ENCODE measurements around the gene SLC9B1.
"Not testable (repeated sequence)": the region's sequence is repeated elsewhere in the genome, so short reads cannot be mapped to it uniquely, and the experiment has no call there.

Gene SLC9B1

DNA sequence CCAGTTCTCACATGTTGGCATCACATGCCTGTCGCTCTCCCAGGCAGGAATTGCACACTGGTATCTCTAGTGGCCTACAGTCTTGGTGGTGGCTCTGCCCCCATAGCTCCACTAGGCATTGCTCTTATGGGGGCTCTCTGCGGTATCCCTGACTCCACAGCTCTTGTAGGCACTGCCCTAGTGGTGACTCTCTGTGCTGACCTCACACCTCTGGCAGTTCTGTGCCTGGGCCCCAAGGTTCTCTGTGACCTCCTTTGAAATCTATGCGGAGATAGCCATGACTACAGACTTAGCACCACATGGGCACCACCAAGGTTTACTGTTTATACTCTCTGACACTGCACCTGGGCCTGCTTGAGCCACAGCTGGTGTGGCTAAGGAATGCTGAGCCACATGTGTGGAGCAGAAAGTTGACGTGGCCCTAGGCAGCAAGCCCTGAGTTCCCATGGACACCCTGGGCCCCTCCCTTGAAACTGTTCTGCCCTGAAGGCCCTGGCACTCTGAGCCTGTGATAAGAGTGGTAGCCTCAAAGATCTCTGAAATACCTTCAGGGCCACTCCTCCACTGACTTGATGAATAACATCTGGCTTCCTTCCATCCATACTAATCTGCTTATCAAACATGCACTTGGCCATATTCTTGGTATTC is 8.0 kb downstream of the SLC9B1 start:
- DNase-seq (ENCODE audit: low read depth in 2 of 2, low spot score in 1 of 2), result no peak

- no peak for DNase-seq (ENCODE audit: low read depth in 2 of 2, low spot score in 1 of 2)
Measured at GRCh38 chr4:103010804-103011203, 8.7 kb downstream of the SLC9B1 start.

- no peak for DNase-seq (ENCODE audit: low read depth in 2 of 2, low spot score in 1 of 2)
Measured at GRCh38 chr4:103008875-103009729, 10.4 kb downstream of the SLC9B1 start.

DNA sequence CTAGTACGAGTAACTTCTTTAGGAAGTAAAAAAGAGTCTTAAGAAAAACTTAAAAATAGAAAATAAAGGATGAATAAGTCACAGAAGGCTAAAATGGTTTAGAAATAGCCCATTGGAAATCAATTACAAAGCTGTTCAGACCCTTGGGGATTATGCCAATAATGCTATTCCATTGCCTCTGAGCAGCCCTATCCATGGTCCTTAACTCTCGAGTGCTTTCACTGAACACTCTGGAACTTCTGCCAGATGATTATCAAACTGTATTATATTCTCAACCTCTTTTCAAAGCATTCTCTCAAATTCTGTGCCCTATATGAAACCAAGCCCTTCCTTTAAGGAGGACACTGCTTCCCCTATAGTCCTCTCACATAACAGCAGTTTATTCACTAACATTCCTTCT is 17.0 kb downstream of the SLC9B1 start:
- no peak for DNase-seq (ENCODE audit: low read depth in 2 of 2, low spot score in 1 of 2)

DNA sequence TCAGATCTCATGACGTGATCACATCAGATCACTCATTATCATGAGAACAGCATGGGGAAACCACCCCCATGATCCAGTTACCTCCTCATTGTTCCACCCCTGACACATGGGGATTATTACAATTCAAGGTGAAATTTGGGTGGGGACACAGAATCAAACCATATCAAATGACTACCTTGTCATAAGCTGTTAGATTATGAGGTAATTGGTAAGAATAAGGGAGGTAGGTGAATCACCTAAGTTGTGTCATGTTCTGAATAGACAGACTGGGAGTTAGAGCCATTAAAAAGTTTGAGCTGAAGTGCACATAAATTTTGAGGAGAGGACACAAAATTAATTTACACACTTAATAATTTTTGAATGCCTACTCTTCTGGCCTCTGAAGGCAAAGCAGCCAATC is 24.7 kb downstream of the SLC9B1 start:
- no peak for DNase-seq (ENCODE audit: low read depth in 2 of 2, low spot score in 1 of 2)

- not testable (repeated sequence) for DNase-seq (ENCODE audit: low read depth in 2 of 2, low spot score in 1 of 2)
Measured at GRCh38 chr4:102993985-102994384, 25.5 kb downstream of the SLC9B1 start.

DNA sequence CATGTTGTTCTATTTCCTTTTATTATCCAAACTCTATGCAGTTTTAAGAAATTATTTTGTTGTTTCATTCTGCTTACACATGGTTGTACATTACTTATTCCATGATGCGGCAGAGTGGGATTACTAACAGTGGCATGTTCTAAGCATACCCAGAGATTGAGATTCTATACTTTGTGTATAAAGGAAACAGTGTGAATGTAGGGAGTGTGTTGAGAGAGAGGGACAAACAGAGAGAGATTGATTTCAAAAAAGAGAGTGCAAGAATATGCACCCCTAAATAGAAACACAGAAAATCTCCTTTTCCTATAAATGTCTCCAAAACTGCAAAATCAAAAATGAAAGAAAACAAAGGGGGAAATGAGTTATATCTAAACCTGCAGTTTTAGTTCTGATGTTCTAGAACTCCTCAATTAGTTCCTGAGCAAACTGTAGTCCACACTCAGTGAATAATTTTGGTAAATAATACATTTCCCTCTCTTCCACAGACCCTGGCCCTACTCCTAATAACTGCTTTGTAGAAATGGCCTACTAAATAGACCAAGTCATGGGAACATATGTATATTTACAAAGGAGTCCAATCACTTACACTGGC is 31.0 kb downstream of the SLC9B1 start:
- DNase-seq (ENCODE audit: low read depth in 2 of 2, low spot score in 1 of 2), result no peak

- DNase-seq (ENCODE audit: low read depth in 2 of 2, low spot score in 1 of 2), result no peak
Measured at GRCh38 chr4:102981005-102981404, 38.5 kb downstream of the SLC9B1 start.

DNA sequence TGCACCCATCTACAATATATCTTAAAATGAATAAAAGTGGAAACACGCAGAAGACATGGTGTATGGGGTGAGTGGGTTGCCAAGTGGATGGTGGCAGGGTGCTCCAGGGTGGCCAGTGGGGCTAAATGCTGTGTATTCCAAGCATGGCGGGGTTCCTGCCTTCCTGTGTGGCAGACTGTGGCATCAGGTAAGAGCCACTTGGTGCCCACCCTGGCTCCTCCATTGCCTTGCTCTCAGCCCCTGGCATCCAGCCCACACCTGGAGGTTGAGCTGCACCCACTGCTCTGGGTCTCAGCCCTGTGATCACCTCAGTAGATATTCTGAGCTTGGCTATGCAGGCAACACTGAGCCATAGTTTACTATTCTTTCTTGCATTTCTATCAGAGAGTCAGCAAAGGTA is 57.7 kb downstream of the SLC9B1 start:
- DNase-seq (ENCODE audit: low read depth in 2 of 2, low spot score in 1 of 2), result not testable (repeated sequence)

DNA sequence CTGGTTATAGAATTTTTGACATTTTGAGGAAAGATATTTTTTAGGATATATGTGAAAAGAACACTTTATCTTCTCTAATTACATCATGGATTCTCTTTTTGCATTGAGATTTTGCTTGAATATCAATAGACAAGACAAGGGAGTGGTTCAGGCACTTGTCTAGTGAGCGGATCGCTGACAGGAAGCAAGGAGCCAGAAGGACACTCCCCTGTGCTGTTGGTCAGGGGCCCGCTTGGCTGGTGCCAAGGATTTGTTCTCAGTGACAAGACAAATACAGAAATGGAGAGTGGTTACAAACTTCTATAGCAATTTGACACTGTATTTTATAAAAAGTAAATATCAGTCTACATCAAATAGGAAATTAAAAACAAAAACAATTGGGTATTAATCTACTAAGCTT is 60.0 kb downstream of the SLC9B1 start:
- no peak for DNase-seq (ENCODE audit: low read depth in 2 of 2, low spot score in 1 of 2)

DNA sequence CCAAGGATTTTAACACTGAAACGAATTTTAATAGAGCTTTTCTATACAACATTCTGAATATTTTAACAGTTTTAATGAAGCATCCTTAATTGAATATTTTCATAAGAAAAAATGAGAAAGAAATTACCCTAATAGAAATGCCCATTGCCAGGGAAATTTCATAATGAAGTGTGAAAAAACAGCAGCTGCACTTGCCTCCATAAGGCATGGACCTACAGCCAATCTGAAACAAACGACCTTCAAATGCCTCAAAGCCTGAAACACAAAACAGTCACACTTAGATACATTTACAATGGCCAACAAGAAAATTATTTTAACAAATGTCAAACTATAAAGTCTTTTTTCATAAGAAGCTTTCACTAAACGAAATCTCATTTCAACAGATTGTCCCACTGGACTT is 74.4 kb downstream of the SLC9B1 start:
- no peak for DNase-seq (ENCODE audit: low read depth in 2 of 2, low spot score in 1 of 2)

- DNase-seq (ENCODE audit: low read depth in 2 of 2, low spot score in 1 of 2), result not testable (repeated sequence)
Measured at GRCh38 chr4:102938063-102938462, 81.4 kb downstream of the SLC9B1 start.

- DNase-seq (ENCODE audit: low read depth in 2 of 2, low spot score in 1 of 2), result no peak
Measured at GRCh38 chr4:102935716-102936115, 83.8 kb downstream of the SLC9B1 start.

GRCh38 chr4:102919697-102920096 is 99.8 kb downstream of the SLC9B1 start:
- DNase-seq (ENCODE audit: low read depth in 2 of 2, low spot score in 1 of 2), result not testable (repeated sequence)

DNA sequence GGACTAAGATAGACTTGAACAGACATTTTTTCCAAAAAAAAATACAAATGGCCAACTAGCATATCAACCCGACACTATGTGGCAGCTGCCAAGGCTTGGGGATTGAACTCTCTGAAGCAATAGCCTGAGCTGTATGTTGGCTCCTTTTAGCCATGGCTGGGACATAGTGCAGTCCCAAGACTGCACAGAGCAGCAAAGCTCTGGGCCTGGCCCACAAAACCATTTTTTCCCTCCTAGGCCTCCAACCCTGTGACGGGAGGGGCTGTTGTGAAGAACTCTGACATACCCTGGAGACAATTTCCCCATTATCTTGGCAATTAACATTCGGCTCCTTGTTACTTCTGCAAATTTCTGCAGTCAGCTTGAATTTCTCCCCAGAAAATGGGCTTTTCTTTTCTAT is 100.6 kb downstream of the SLC9B1 start:
- no peak for DNase-seq (ENCODE audit: low read depth in 2 of 2, low spot score in 1 of 2)

DNA sequence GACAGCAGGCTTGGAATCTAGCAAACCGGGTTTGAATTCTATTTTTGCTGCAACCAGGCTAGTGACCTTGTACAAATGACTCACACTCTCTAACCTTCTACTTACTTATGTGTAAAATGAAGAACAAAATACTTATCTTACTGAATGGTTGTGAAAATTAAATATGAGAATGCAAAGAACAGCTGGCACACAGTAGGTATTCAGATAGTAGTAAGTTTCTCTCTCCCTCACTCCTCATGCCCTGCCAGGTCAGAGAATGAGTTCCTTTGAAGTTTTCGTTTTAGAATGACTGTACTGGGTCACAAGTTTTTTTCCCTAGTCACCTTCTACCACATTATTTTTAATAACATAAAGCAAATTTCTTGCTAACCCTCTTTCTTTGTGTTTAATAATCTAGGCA is 117.7 kb downstream of the SLC9B1 start:
- no peak for DNase-seq (ENCODE audit: low read depth in 2 of 2, low spot score in 1 of 2)

DNA sequence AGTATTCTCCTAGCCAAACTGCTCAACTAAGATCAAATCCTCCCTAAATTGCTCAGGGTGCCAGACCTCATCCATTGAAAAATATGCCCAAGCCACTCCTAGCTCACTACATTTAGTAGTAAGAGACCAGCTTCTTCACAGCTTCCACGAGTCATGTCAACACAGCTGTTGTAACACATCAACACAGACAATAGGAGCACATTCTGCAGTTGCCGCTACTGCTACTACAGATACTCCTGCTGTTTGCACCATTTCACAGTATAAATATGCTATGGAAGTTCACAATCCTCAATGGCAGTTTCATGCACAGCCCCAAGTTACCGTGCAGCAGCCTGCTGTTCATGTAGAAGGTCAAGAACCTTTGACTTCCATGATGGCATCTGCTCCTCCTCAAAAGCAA is 121.9 kb downstream of the SLC9B1 start:
- DNase-seq (ENCODE audit: low read depth in 2 of 2, low spot score in 1 of 2), result not testable (repeated sequence)

- not testable (repeated sequence) for DNase-seq (ENCODE audit: low read depth in 2 of 2, low spot score in 1 of 2)
Measured at GRCh38 chr4:102896547-102896946, 123.0 kb downstream of the SLC9B1 start.

GRCh38 chr4:102889866-102890265 is 129.6 kb downstream of the SLC9B1 start:
- DNase-seq (ENCODE audit: low read depth in 2 of 2, low spot score in 1 of 2), result not testable (repeated sequence)

- not testable (repeated sequence) for DNase-seq (ENCODE audit: low read depth in 2 of 2, low spot score in 1 of 2)
Measured at GRCh38 chr4:102888570-102888969, 130.9 kb downstream of the SLC9B1 start.

DNA sequence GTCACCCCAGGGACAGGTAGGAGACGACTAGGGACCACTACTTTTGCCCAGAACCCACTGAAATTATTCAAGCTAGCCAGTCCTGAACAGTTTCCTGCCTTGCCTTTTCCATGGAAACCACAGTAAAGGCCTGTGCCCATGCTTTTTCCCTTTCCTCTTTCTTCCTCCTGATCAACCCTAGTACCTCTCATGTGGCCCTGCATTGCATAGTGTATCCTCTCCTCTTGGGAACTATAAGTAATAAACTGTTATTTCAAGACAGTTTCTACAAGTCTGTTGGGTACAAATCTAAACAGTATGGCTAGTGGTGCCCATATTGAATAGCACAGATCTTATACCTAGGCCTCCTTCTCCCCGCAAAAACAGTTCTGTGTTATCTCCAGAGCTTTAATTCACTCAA is 136.2 kb downstream of the SLC9B1 start:
- no peak for DNase-seq (ENCODE audit: low read depth in 2 of 2, low spot score in 1 of 2)

DNA sequence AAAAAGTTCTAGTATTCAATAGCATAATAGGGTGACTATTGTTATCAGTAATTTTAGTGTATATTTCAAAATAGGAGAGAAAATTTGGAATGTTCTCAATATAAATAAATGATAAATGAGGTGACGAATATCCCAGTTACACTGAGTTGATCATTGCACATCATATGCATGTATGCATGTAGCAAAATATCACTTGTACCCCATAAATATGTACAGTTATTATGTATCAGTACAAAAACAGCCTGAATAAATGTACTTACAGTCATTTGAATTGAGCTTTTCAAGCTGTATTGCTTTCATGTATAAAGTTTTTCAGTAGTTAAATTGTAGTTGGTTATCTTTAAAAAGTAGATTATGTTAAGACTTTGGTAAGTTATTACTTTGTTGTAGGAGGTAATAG is 138.2 kb downstream of the SLC9B1 start:
- DNase-seq (ENCODE audit: low read depth in 2 of 2, low spot score in 1 of 2), result no peak
